Stimulated activated CD8-positive, alpha-beta memory T cell treated with anti-CD3 and anti-CD28 coated beads, Interleukin-4, amount 100 ng/mL, for 48 hours (primary cell): ENCODE data around the gene PTCH2.
A peak's percentile ranks its signal among the peaks of the same experiment; 100 is the strongest.

ENCODE experiments used
- DNase-seq: peaks from one replicate; pipeline ENCODE4 v3.0.0-alpha.2; 2020

PTCH2 gene

DNA sequence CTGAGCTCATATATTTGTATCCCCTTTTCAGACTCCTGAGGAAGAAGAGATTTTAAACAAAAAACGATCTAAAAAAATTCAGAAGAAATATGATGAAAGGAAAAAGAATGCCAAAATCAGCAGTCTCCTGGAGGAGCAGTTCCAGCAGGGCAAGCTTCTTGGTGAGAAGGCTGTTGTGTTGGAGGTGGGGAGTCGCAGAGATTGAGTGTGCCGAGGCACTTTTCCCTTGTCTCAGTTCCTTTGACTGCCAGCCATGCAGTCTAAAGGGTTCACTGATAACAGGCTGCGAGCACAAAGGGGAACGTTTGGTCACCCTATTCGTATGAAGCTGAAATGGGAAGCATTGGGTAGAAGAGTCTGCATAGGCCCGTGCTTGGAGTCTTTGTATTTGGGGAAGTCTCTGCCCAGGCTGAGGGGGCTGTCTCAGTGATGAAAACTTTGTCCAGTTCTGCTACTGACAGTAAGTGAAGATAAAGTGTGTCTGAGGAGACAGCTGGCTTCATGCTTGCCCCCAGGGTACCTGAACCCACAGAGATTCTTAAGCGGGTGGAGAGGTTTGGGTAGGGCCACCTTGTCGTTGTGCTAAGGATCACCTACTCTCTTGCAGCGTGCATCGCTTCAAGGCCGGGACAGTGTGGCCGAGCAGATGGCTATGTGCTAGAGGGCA lies 65.0 kb downstream of the PTCH2 start:
- no peak for DNase-seq

DNA sequence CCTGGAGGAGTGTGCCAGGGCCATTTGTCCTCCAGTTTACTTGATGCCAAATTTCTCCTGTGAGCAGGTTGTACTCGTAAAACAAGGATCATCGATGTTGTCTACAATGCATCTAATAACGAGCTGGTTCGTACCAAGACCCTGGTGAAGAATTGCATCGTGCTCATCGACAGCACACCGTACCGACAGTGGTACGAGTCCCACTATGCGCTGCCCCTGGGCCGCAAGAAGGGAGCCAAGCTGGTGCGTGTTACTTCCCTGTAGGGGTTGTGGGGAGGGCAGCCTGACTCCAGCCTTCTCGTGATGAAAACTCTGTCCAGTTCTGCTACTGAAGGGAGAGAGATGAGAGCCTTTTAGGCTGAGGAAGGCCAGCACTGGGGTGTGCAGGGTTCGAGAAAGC lies 65.5 kb downstream of the PTCH2 start:
- no peak for DNase-seq

DNA sequence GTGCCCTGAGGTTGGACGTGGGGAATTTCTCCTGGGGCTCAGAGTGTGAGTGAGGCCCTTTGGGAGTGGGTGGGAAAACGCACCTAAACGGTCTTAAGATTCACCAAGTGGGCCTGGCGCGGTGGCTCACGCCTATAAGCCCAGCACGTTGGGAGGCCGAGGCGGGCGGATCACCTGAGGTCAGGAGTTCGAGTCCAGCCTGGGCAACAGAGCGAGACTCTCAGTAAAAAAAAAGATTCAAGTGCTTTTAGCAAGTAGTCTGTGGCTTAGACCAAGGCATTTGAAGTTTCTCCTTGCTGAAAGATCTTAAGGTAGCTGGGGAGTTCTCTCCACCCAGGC lies 66.4 kb downstream of the PTCH2 start:
- no peak for DNase-seq

DNA sequence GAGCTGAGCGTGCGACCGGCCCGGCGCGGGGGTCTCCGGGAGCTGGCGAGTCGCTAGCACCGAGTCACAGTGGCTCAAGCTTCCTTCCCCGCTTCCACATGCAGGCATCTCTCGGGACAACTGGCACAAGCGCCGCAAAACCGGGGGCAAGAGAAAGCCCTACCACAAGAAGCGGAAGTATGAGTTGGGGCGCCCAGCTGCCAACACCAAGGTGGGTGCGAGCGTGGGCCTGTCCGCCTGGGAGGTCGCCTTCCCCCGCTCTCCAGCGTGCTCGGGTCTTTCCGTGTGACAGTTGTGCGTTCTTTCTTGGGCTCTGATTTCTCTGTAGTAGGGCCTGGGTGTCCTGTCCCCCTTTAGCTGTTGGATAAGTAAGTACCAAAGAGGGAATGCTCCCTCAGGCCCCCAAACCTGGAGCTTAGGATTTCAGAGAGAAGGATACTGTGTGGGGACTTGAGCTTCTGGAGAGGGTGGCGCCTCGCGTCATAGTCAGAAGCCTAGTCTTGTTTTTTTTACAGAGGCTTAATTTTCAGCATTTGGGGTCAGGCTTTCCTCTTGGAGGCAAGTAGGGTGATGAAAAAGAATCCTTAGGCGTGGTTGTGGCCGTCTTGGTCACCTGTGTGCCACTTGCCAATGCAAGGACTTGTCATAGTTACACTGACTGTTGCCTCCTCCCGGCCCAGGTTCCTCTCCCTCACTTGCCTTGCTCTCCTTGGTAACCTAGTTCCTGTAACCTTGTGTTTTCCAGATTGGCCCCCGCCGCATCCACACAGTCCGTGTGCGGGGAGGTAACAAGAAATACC lies 66.9 kb downstream of the PTCH2 start:
- DNase-seq = no peak

DNA sequence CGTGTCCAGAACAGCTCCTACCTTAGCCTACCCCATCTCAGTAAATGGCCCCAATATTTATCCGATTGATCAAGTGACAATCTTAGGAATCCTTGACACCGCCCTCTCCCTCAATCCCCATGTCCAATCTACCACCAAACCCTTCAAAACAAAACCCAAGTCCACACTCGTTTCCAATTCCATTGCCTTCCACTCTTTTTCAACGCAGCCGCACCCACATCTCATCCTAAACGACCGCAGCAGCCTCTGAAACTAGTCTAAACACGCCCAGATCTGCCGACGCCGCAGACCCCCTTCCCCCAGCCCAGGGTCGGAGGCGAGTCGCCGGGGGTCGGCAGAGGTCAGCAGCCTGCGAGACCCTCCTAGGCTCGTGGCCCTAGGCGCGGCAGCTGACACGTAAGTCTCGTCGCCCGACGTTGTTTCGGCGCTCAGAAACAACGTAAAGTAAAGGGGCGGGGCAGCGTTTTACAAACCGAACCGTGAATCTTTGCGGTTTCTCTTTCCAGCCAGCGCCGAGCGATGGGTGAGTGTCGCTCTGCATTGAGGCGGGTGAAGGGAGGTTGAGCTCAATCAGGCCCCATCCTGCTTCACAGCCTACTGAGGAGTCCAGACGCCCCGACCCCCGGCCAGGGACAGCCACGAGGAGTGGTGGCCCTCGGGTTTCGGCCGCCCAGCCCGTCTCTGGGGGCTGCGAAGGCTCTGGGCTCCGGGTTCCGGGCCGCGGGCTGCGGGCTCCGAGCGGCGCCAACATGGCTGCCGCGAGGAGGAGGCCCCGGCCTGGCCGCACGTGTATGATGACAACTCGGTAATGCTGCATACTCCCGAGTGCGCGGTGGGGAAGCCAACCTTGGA lies 67.7 kb downstream of the PTCH2 start, which contains the start of gene RPS8:
RPS8 (plus strand) TSS at position 463 of the 852 bp plus-strand sequence; CDS start at position 520, 57 bp downstream.
- DNase-seq = peak; percentile 93
